Glomerular visceral epithelial cell (primary cell): Measurements from ENCODE around the gene IMMP2L.

ENCODE experiments used
- DNase-seq: peaks from one replicate; pipeline ENCODE4 v3.0.0-alpha.2; 2016; ENCODE audit errors: extremely low spot score

Gene IMMP2L

DNA sequence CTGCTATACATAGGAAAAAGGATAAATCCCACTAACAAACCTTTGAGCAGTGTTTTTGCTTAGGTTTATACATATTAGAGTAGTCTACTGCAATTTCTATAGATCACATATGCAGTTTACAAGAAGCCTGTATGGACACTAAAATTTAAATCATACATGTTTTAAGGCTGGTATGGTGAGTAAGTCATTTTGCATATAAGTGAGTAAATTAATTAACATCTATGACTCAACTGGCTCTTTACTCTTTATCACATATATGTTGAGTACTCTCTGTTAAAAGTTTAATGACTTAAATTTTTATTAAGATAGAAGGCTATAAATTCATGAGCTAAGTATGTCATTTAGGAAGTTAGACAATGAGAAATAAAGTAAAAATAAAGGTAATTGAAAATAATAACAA, 402.0 kb downstream of the IMMP2L start:
- no peak for DNase-seq

- no peak for DNase-seq
Observed at GRCh38 chr7:111159426-111159825, 402.9 kb downstream of the IMMP2L start.

DNA sequence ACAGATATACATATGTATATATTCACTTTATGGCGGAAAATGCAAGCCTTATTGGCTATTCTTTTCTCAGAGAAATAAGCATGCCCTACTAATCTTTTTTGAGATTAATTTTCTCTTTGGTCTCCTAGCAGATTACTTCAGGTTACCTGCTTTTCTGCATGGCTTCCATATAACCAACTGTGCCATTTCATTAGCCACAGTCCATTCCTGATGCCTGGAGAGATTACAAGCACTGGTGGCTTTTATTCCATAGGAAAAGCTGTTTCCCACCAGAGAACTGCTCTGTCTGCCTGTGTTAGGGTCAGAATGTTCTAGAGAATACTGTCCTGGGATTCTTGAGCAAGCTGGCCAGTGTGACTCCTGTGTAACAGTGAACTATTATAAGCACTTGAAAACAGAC, 411.6 kb downstream of the IMMP2L start:
- DNase-seq = no peak

DNA sequence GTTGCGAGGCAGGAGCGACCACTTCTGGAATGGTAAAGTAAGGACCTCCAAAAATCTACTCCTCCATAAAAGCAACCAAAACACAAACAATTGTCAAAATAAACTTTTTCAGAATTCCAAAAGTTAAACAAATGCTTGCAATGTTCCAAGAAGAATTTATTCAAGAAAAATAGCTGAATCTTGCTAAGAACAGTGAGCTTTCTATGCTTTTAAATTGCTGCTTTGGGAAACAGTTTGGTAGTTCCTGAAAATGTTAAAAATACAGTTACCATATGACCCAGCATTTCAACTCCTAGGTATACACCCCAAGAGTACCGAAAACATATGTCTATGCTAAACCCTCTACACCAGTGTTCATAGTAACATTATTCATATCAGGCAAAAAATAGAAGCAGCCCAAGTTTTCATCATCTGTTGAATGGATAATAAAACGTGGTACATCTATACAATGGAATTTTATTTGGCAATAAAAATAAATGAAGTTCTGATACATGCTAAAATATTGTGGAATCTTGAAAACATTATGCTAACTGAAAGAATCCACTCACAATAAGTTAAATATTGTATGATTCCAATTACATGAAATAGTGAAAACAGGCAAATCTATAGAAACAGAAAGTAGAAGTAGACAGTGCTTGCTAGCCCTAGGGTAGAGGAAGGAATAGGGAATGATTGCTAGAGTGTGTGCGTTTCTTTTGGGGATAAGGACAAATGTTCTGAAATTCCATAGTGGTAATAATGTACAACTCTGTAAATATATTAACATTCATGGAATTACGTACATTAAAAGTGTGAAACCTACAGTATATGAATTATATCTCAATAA, 414.4 kb downstream of the IMMP2L start:
- no peak for DNase-seq

DNA sequence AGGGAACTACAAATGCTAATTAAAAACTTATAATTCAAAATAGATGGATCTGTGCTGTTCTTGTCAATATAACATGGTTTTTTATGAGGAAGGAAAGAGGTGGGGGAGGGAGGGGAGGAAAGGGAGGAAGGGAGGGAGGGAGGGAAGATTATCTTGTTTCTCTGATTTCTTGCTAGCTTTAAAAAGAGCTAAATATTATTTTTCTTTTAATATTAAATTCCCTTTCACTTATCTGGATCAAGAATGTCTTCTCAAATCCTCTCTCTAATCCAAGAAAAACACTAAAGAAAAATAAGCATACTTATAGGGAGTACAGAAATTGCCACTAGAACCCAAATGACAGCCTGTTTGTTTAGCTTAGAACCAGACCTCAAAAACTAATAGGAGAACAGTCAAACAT, 416.2 kb downstream of the IMMP2L start:
- DNase-seq = no peak

- no peak for DNase-seq
Observed at GRCh38 chr7:111145472-111145871, 416.8 kb downstream of the IMMP2L start.

DNA sequence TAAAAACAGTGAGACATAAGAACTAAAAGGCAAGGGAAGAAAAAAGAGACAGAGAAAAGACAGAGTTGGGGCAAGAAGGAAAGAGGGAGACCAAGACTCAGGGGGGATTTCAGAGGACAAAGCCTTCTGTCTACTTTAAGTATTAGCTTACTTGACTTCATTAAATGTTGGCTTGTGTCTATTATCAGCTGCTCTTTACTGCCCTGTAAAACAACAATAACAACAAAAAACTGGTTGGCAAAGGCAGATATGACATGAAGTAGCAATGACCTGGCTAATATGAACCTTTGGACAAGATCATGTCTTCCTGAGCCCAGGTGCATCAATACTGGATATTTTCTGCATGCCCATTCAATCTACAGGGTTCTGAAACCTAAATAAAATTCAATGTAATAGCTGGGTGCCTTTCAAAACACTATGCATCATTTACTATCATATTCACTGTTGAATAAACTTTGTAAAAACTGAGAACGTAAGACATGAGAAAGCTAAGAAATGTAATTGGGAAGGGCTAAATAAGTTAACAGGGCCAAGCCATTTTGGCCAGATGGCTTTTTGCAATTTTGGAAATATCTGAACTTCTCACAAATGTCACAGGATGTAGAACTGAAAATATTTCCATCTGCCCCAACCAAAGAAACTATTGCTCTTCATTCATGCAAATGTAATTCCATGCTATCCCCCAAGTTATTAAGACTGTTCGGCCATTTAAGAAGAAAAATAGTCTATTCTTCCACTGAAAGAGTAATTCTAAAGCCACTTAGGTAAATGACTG, 422.0 kb downstream of the IMMP2L start:
- DNase-seq = no peak

DNA sequence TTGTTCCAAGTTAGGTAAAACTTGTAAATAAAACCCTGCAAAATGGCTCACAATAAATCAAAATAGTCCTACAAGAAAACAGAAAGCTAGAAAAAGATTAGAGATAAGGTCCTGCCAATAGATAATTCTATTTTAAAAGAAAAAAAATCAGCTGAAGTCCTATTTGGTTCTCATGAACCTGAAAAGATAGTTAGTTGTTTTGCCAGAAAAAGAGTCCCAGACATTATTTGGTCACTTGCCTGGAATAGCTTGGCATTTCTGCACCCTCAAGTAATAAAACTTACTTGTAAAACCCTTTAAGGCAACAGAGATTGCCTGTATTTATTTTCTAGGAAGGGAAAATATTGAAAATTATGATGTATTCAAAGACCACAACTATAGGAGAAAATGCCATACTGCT, 423.7 kb downstream of the IMMP2L start:
- no peak for DNase-seq

GRCh38 chr7:111138193-111138569, 424.1 kb downstream of the IMMP2L start:
- peak; percentile 45 for DNase-seq

- peak; percentile 36 for DNase-seq
Observed at GRCh38 chr7:111137296-111138192, 424.7 kb downstream of the IMMP2L start.

DNA sequence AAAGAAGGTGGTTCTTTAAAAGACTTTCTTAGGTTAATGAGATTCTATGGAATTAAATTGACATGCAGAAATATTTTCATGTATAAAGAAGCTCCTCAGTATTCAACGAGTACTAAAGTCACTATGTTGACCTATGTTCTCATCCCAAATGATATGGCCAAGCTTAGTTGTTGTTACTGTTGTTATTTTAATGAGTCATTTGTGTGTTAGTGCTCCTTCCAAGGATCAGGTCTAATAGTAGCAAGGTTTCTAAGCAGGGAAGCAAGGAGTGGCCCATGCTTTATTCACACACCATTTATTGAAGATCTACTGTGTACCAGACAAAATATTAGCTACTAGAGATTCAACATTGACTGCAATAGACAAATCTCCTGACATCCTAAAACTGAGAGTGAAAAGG, 429.5 kb downstream of the IMMP2L start:
- no peak for DNase-seq

DNA sequence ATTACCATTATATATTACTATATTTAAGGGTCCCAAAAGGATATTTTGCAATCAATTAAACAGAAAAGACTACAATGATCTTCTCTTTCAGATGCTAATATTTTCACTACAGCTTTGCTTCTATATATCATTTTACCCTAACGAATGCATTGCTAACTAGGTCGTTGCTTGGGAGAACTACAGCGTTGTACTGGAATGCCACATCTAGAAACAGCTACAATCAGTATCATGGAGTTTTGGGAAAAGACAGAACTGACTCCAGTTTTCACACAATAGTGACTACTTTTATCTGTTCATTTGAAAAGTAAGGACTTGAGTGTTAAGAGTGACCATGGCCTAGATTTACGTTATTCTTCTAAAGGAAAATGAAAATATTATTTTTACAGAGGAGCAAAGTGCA, 432.9 kb downstream of the IMMP2L start:
- no peak for DNase-seq

- DNase-seq = no peak
Observed at GRCh38 chr7:111126987-111127386, 435.3 kb downstream of the IMMP2L start.

DNA sequence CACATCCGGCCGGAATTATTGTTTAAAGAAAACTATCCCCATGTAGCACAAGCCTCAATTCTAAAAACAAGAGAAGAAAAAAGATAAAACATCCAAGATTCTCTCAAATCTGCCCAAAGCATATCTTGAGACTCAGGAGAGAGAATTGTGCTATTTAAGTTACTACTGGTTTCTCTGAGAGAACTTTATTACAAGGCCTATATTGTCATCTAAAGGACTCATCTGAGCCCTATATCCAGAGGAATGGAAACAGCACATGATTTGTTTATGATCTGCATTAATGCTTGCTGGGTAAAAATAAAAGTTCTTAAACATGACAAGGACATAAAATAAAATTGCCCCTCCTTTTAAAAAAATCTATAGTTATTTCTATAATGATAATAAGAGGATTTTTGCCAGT, 446.3 kb downstream of the IMMP2L start:
- no peak for DNase-seq

- peak; percentile 57 for DNase-seq
Observed at GRCh38 chr7:111113263-111114017, 448.9 kb downstream of the IMMP2L start.

GRCh38 chr7:111112439-111112838, 449.9 kb downstream of the IMMP2L start:
- DNase-seq = no peak

DNA sequence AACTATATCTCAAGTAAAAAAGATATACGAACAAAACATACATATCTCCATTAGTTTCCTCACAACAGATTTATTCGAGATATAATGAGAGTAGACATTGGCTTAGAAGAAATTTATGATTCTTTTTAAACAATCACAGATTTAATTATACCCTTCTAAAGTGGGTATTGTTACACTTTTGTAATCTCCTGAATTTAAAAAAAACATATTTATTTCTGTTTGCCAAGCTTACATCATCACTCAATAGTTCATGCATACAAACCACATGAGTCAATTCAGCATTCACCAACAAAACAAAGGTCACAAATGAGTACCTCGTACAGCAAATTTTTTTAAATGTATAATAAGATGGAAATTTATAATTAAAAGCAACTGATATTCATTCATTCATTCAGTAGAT, 453.8 kb downstream of the IMMP2L start:
- DNase-seq = no peak

GRCh38 chr7:111108000-111108399, 454.3 kb downstream of the IMMP2L start:
- DNase-seq = no peak

- DNase-seq = no peak
Observed at GRCh38 chr7:111107579-111107978, 454.7 kb downstream of the IMMP2L start.

- no peak for DNase-seq
Observed at GRCh38 chr7:111105269-111105668, 457.0 kb downstream of the IMMP2L start.

DNA sequence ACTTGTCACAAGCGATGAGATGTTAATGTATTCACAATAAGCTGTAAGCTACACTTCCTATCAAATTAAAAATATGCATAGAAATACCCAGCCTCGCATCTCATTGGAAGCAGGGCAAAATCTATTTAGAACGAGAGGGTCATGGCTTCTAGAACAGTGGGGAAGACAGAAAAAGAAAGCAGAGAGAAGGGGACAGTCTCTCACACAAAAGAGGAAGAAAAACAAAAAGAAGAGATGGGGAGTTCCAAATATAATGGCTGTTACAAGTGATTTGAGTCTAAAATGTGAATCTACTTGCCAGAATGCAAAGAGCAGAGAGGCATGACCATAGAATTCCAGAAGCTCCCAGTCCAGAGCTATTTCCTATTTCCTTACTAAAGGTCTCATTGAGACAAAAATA, 457.6 kb downstream of the IMMP2L start:
- no peak for DNase-seq
